Activated CD8-positive, alpha-beta T cell treated with anti-CD3 and anti-CD28 coated beads, Interleukin-2, amount 10 ng/mL, durations not matched to agents 7 days and 5 days (primary cell): ENCODE results near the gene SNAP47. TPM values are rescaled to one million over a fixed set of nuclear protein-coding genes. Genes with fewer than 3 reads are reported as not detected.

Experiments used
- ATAC-seq: fragments of 150-1000 bp; cut with Tn5 transposase; one replicate; pipeline ENCODE4 v1.10.0; 2021; ENCODE audit warnings: moderate library complexity
- CTCF ChIA-PET: fragments of 350-600 bp; sonication (Branson Sonifier 250); formaldehyde crosslinking; loops from one replicate; lab custom pipeline; 2021; ENCODE audit warnings: antibody characterized with exemption; lab: Charles Lee
- POLR2A ChIA-PET: fragments of 350-600 bp; sonication (Branson Sonifier 250); formaldehyde crosslinking; loops from one replicate; lab custom pipeline; 2021; ENCODE audit warnings: antibody characterized with exemption; lab: Charles Lee
- DNase-seq: peaks from one replicate; pipeline ENCODE4 v3.0.0-alpha.2; 2020
- H3K27ac Mint-ChIP-seq: one replicate; pipeline ENCODE4 v1.8.0; 2021; ENCODE audit warnings: mild to moderate bottlenecking, mixed read lengths
- H3K27me3 Mint-ChIP-seq: one replicate; pipeline ENCODE4 v1.8.0; 2021; ENCODE audit warnings: low read depth, mixed read lengths
- H3K36me3 Mint-ChIP-seq: one replicate; pipeline ENCODE4 v1.8.0; 2021; ENCODE audit warnings: low read depth, mixed read lengths
- H3K4me1 Mint-ChIP-seq: one replicate; pipeline ENCODE4 v1.8.0; 2021; ENCODE audit warnings: low read depth, mixed read lengths
- H3K4me3 Mint-ChIP-seq: one replicate; pipeline ENCODE4 v1.8.0; 2021; ENCODE audit warnings: mild to moderate bottlenecking, mixed read lengths
- H3K9me3 Mint-ChIP-seq: one replicate; pipeline ENCODE4 v1.8.0; 2022; ENCODE audit warnings: mixed read lengths; ENCODE audit not compliant: insufficient read depth
- total RNA-seq, 2 experiments: library from RNA; stranded (reverse); gene quantifications; one replicate each; pipeline ENCODE4 v1.2.3, GENCODE V29; 2021

The SNAP47 gene
- total RNA-seq, 2 experiments from 2014 or later, result 20.7 to 25.3 TPM

- Mint-ChIP-seq H3K4me1 (peaks cover 32% of the 10 kb centered on the region), H3K27me3 (no peaks in the 10 kb centered on the region), H3K27ac (peak overlapping the region; percentile 66), H3K9me3 (no peaks in the 10 kb centered on the region), H3K36me3 (peaks cover 6% of the 10 kb centered on the region), H3K4me3 (no peak overlapping the region)
- DNase-seq (no peak), ATAC-seq (no peak)
- ChIA-PET POLR2A (no interaction called here), CTCF (no interaction called here)
These were observed 9.4 kb downstream of the SNAP47 start for GRCh38 chr1:227744668-227745067.

DNA sequence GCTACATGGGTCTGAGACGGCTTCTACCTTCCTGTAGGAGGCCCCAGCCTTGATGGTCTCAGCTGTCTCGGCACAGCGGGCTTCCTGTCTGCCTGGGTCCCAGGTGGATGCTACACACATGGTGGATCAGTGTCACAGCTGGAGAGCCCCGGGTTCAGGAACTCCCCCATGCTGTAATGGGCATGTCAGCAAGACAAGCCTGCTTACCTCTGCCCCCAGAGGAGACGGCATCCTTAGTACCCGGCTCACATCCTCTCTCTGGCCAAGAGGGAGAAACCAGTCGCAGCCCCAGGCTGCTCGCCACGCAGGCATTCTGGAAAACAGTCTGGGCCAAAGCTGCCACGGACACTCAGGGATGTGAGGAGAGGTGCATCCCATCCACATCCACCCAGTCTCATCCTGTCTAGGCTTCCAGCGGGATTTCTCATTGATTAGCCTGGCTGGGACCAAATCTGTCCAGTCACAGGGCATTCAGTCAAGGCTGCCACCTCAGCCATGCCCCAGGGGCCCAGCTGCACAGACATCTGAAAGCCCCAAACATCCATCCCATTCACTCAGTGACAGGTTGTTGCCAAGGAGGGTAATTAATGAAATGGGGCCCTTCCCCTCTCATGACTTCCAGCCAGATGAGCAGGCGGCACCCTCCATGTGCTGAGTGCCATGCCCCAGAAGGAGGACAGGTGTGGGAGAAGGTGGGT, 10.5 kb downstream of the SNAP47 start:
- no peak overlapping the region for H3K27ac Mint-ChIP-seq

GRCh38 chr1:227746676-227747075, 11.4 kb downstream of the SNAP47 start:
- DNase-seq (no peak), ATAC-seq (no peak)
- H3K27me3 Mint-ChIP-seq, result no peaks in the 10 kb centered on the region
- ChIA-PET POLR2A (no interaction called here), CTCF (no interaction called here)
- no peaks in the 10 kb centered on the region for H3K9me3 Mint-ChIP-seq
- no peak overlapping the region for H3K4me3 Mint-ChIP-seq
- peaks cover 24% of the 10 kb centered on the region for H3K4me1 Mint-ChIP-seq
- no peak overlapping the region for H3K27ac Mint-ChIP-seq
- H3K36me3 Mint-ChIP-seq, result peaks cover 10% of the 10 kb centered on the region

More for the DNA sequence above, 10.5 kb downstream of the SNAP47 start:
- ATAC-seq (no peak), DNase-seq (no peak)
- H3K36me3 Mint-ChIP-seq, result peaks cover 6% of the 10 kb centered on the region
- ChIA-PET POLR2A (no interaction called here), CTCF (interaction anchor here (1.2 kb wide), 1 partner anchor 16 kb away, joined by 3 read pairs; no protein-coding TSS in a partner anchor)
- no peak overlapping the region for H3K4me3 Mint-ChIP-seq
- H3K9me3 Mint-ChIP-seq, result no peaks in the 10 kb centered on the region
- H3K4me1 Mint-ChIP-seq, result peaks cover 24% of the 10 kb centered on the region
- H3K27me3 Mint-ChIP-seq, result no peaks in the 10 kb centered on the region

- POLR2A ChIA-PET, result no interaction called here
- no peak for ATAC-seq
- no peaks in the 10 kb centered on the region for H3K9me3 Mint-ChIP-seq
- H3K4me1 Mint-ChIP-seq, result peaks cover 24% of the 10 kb centered on the region
- no peak overlapping the region for H3K4me3 Mint-ChIP-seq
- CTCF ChIA-PET, result interaction anchor here (1.1 kb wide), 1 partner anchor 18 kb away, joined by 4 read pairs; no protein-coding TSS in a partner anchor
- DNase-seq, result no peak
- H3K27ac Mint-ChIP-seq, result no peak overlapping the region
- peaks cover 10% of the 10 kb centered on the region for H3K36me3 Mint-ChIP-seq
- no peaks in the 10 kb centered on the region for H3K27me3 Mint-ChIP-seq
These were observed 12.1 kb downstream of the SNAP47 start for GRCh38 chr1:227747382-227747781.

DNA sequence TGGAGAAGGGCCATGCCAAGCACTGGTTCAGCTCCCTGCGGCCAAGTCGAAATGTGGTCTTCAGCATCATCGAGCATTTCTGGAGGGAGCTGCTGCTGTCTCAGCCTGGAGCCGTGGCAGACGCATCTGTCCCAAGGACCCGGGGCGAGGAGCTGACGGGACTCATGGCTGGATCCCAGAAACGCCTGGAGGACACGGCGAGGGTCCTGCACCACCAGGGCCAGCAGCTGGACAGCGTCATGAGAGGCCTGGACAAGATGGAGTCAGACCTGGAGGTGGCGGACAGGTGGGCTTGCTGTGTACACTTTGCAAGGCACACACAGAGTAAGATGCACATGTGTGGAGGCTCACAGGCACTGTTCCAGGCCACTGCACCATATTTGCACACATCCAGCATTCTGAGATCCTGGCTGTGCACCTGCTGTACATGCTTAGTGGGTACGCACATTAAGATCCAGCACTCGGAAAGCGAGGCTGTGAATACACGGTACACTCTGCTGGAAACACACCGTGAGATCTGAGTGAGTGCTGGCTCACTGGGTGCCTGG, 12.8 kb downstream of the SNAP47 start:
- H3K27me3 Mint-ChIP-seq, result no peaks in the 10 kb centered on the region
- no peak overlapping the region for H3K4me3 Mint-ChIP-seq
- no peaks in the 10 kb centered on the region for H3K9me3 Mint-ChIP-seq
- H3K27ac Mint-ChIP-seq, result peak overlapping the region; percentile 77
- ChIA-PET CTCF (interaction anchor here (1.1 kb wide), 1 partner anchor 19 kb away, joined by 4 read pairs; no protein-coding TSS in a partner anchor), POLR2A (no interaction called here)
- H3K36me3 Mint-ChIP-seq, result peaks cover 10% of the 10 kb centered on the region
- DNase-seq, result no peak
- H3K4me1 Mint-ChIP-seq, result peaks cover 24% of the 10 kb centered on the region
- no peak for ATAC-seq

- H3K27me3 Mint-ChIP-seq, result no peaks in the 10 kb centered on the region
- H3K36me3 Mint-ChIP-seq, result peaks cover 10% of the 10 kb centered on the region
- ChIA-PET CTCF (interaction anchor here (0.6 to 1.1 kb wide), 2 partner anchors 14 to 19 kb away, joined by 3 to 4 read pairs; no protein-coding TSS in a partner anchor), POLR2A (no interaction called here)
- no peaks in the 10 kb centered on the region for H3K9me3 Mint-ChIP-seq
- peaks cover 24% of the 10 kb centered on the region for H3K4me1 Mint-ChIP-seq
- peak; percentile 74 for ATAC-seq
- H3K27ac Mint-ChIP-seq, result peak overlapping the region; percentile 77
- no peak overlapping the region for H3K4me3 Mint-ChIP-seq
- peak; percentile 56 for DNase-seq
These were observed 13.4 kb downstream of the SNAP47 start for GRCh38 chr1:227748496-227749182.

DNA sequence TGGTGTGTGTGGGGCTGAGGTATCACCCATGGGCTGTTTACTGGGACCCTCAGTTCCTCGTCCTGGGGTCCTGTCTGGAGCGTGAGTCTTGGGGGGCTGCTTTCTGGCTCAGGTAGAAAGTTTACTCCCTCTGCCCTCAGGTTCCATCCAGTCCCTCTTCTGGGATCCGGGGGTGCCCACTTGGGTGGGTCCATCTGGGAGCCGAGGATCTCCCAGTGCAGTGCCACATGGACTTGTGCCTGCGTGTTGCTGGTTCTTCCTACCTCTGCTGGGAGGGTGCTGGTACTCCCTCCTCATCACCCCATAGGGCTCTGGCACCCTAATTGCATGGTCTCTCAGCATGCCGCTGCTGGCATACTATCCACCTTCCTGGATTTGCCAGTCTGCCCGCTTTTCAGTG, 14.0 kb downstream of the SNAP47 start:
- Mint-ChIP-seq H3K36me3 (peaks cover 10% of the 10 kb centered on the region), H3K27ac (peak overlapping the region; percentile 77), H3K4me1 (peaks cover 24% of the 10 kb centered on the region), H3K9me3 (no peaks in the 10 kb centered on the region), H3K4me3 (no peak overlapping the region), H3K27me3 (no peaks in the 10 kb centered on the region)
- CTCF ChIA-PET, result interaction anchor here (0.6 to 1.5 kb wide), 2 partner anchors 10 to 13 kb away, joined by 3 read pairs; no protein-coding TSS in a partner anchor
- no peak for ATAC-seq
- DNase-seq, result no peak
- POLR2A ChIA-PET, result no interaction called here

- POLR2A ChIA-PET, result interaction anchor here (0.6 kb wide), 1 partner anchor 9 kb away, joined by 8 read pairs; no protein-coding TSS in a partner anchor
- Mint-ChIP-seq H3K9me3 (no peaks in the 10 kb centered on the region), H3K27ac (no peak overlapping the region), H3K27me3 (no peaks in the 10 kb centered on the region), H3K4me3 (no peak overlapping the region), H3K36me3 (peaks cover 10% of the 10 kb centered on the region), H3K4me1 (peaks cover 17% of the 10 kb centered on the region)
- CTCF ChIA-PET, result interaction anchor here (1.5 kb wide), 1 partner anchor 9 kb away, joined by 3 read pairs; no protein-coding TSS in a partner anchor
- DNase-seq, result no peak
- no peak for ATAC-seq
These were observed 14.9 kb downstream of the SNAP47 start for GRCh38 chr1:227749916-227750710.

DNA sequence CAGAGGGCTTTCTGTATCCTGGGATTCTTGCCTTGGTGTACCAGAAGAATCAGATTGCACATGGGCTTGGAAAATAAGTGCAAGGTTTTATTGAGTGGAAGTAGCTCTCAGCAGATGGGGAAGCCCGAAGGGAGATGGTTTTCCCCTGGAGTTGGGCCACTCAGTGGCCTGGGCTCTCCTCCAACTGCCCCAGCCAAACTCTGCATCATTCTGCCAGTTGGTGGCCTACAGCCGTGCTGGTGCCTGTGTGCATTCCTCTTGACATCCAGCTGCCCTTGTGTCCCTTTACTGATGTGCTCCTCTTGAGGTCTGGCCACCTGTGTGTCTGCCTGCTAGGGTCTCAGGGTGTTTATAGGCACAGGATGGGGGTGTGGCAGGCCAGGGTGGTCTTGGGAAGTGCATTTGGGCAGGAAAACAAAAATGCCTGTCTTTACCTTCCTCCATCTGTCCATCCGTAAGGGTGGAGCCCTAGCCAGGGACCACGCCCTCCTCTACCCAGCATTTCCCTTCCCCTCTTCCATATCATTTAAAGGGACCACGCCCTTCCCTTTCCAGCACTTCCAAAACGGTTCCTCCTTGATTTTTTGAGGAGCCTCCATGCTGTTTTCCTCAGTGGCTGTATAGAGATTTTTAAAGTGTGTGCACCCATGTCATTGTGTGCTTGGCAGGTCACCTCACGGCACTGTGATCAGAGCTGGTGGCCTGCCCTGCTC, 18.9 kb downstream of the SNAP47 start:
- no peaks in the 10 kb centered on the region for H3K9me3 Mint-ChIP-seq
- H3K4me3 Mint-ChIP-seq, result no peak overlapping the region
- H3K36me3 Mint-ChIP-seq, result peaks cover 18% of the 10 kb centered on the region
- peaks cover 15% of the 10 kb centered on the region for H3K4me1 Mint-ChIP-seq
- no peak for ATAC-seq
- POLR2A ChIA-PET, result no interaction called here
- no peak for DNase-seq
- H3K27me3 Mint-ChIP-seq, result no peaks in the 10 kb centered on the region
- CTCF ChIA-PET, result no interaction called here
- H3K27ac Mint-ChIP-seq, result no peak overlapping the region

- Mint-ChIP-seq H3K4me1 (peaks cover 11% of the 10 kb centered on the region), H3K27me3 (no peaks in the 10 kb centered on the region), H3K27ac (no peak overlapping the region), H3K36me3 (peaks cover 26% of the 10 kb centered on the region), H3K4me3 (no peak overlapping the region), H3K9me3 (no peaks in the 10 kb centered on the region)
- DNase-seq, result no peak
- no peak for ATAC-seq
- ChIA-PET POLR2A (no interaction called here), CTCF (no interaction called here)
These were observed 19.7 kb downstream of the SNAP47 start for GRCh38 chr1:227754958-227755357.
